SU-DHL-6 (cell line): ENCODE data around the gene MGMT.

Experiments
- H2AFZ ChIP-seq: fragments of 200-600 bp; sonication (generic); 2 replicates; pipeline ENCODE4 v1.6.1; 2014; ENCODE audit warnings: low read depth, mild to moderate bottlenecking, moderate library complexity, mixed read lengths, antibody characterized with exemption, low read length; ENCODE audit not compliant: severe bottlenecking
- H3F3A ChIP-seq: fragments of 200-600 bp; shearing (Covaris generic); 2 replicates; pipeline ENCODE4 v1.6.0; 2016; ENCODE audit warnings: antibody characterized with exemption, mild to moderate bottlenecking; ENCODE audit not compliant: insufficient read depth
- H3K27ac ChIP-seq: fragments of 200-600 bp; sonication (generic); 2 replicates; pipeline ENCODE4 v1.5.1; 2016; ENCODE audit warnings: low read depth, mild to moderate bottlenecking, low read length, moderate library complexity, mixed read lengths
- H3K27me3 ChIP-seq: fragments of 200-600 bp; sonication (generic), shearing (Covaris generic); 2 replicates; pipeline ENCODE4 v1.6.0; 2014; ENCODE audit warnings: mild to moderate bottlenecking, low read length
- H3K36me3 ChIP-seq: fragments of 200-600 bp; sonication (generic); 2 replicates; pipeline ENCODE4 v1.6.1; 2014; ENCODE audit warnings: mild to moderate bottlenecking, low read length, mixed read lengths
- H3K4me2 ChIP-seq: fragments of 300-600, 200-600 bp; shearing (Covaris generic), sonication (generic); 2 replicates; pipeline ENCODE4 v1.6.0; 2014; ENCODE audit warnings: low read length, low read depth, mild to moderate bottlenecking; ENCODE audit not compliant: poor library complexity, severe bottlenecking
- H3K4me3 ChIP-seq: fragments of 200-600 bp; sonication (generic); 2 replicates; pipeline ENCODE4 v1.5.1; 2014; ENCODE audit warnings: antibody characterized with exemption, low read length, mild to moderate bottlenecking, mixed read lengths; ENCODE audit not compliant: insufficient read depth, poor library complexity, severe bottlenecking
- H3K79me2 ChIP-seq: fragments of 200-600 bp; sonication (generic); 2 replicates; pipeline ENCODE4 v1.6.1; 2014; ENCODE audit warnings: mild to moderate bottlenecking, low read length, moderate library complexity; ENCODE audit not compliant: insufficient read depth
- H3K9ac ChIP-seq: fragments of 200-600 bp; sonication (generic); 2 replicates; pipeline ENCODE4 v1.7.0; 2014; ENCODE audit warnings: mild to moderate bottlenecking, low read length
- H3K9me2 ChIP-seq: fragments of 200-600 bp; sonication (generic); replicated peaks from 2 replicates; pipeline ENCODE4 v1.6.1; 2014; ENCODE audit warnings: low read length; ENCODE audit not compliant: insufficient read depth
- H3K9me3 ChIP-seq: fragments of 200-600 bp; sonication (generic); 2 replicates; pipeline ENCODE4 v1.6.1; 2014; ENCODE audit warnings: low read length, mixed read lengths; ENCODE audit not compliant: insufficient read depth
- H4K20me1 ChIP-seq: fragments of 200-600 bp; sonication (generic); 2 replicates; pipeline ENCODE4 v1.6.1; 2014; ENCODE audit warnings: low read depth, mild to moderate bottlenecking, antibody characterized with exemption, low read length, moderate library complexity, mixed read lengths
- CTCF ChIP-seq: fragments of 200-600 bp; sonication (generic); IDR thresholded peaks from one replicate; pipeline ENCODE4 v1.5.1; 2017; ENCODE audit warnings: antibody characterized with exemption, mild to moderate bottlenecking, low read length, moderate library complexity; ENCODE audit not compliant: insufficient read depth, poor library complexity, severe bottlenecking
- EZH2phosphoT487 ChIP-seq: fragments of 200-600 bp; sonication (generic), shearing (Covaris generic); conservative IDR thresholded peaks from 2 replicates; pipeline ENCODE4 v1.6.1; 2018; ENCODE audit warnings: mild to moderate bottlenecking, antibody characterized with exemption, low read length, moderate library complexity, mixed read lengths

MGMT gene

GRCh38 chr10:129532838-129533237 lies 65.8 kb downstream of the MGMT start:
- no peaks in the 10 kb centered on the region for H3K9me3 ChIP-seq
- no peaks in the 10 kb centered on the region for H3K27me3 ChIP-seq
- no peaks in the 10 kb centered on the region for H3F3A ChIP-seq
- no peaks in the 10 kb centered on the region for H3K79me2 ChIP-seq
- H3K4me3 ChIP-seq, result no peak overlapping the region
- no peak overlapping the region for H3K27ac ChIP-seq
- H3K4me2 ChIP-seq, result no peak overlapping the region
- no peaks in the 10 kb centered on the region for H3K9me2 ChIP-seq
- H3K36me3 ChIP-seq, result no peaks in the 10 kb centered on the region
- H2AFZ ChIP-seq, result no peak overlapping the region
- H3K9ac ChIP-seq, result no peak overlapping the region
- no peaks in the 10 kb centered on the region for H4K20me1 ChIP-seq
- TF ChIP-seq CTCF (no peak), EZH2phosphoT487 (no peak)

GRCh38 chr10:129533281-129533680 lies 66.2 kb downstream of the MGMT start:
- no peak overlapping the region for H3K4me3 ChIP-seq
- no peaks in the 10 kb centered on the region for H3K27me3 ChIP-seq
- H3K36me3 ChIP-seq, result no peaks in the 10 kb centered on the region
- no peak overlapping the region for H3K9ac ChIP-seq
- H3K27ac ChIP-seq, result no peak overlapping the region
- H3K4me2 ChIP-seq, result no peak overlapping the region
- no peaks in the 10 kb centered on the region for H3K9me3 ChIP-seq
- H2AFZ ChIP-seq, result no peak overlapping the region
- no peaks in the 10 kb centered on the region for H3F3A ChIP-seq
- no peaks in the 10 kb centered on the region for H4K20me1 ChIP-seq
- TF ChIP-seq EZH2phosphoT487 (no peak), CTCF (no peak)
- H3K79me2 ChIP-seq, result no peaks in the 10 kb centered on the region
- no peaks in the 10 kb centered on the region for H3K9me2 ChIP-seq

GRCh38 chr10:129534826-129535225 lies 67.8 kb downstream of the MGMT start:
- no peak for TF ChIP-seq CTCF
- TF ChIP-seq EZH2phosphoT487, result no peak
- no peak overlapping the region for H3K4me2 ChIP-seq

More at GRCh38 chr10:129534826-129535225, 67.8 kb downstream of the MGMT start:
- H3K79me2 ChIP-seq, result no peaks in the 10 kb centered on the region
- no peak overlapping the region for H3K4me3 ChIP-seq
- no peaks in the 10 kb centered on the region for H3F3A ChIP-seq
- no peaks in the 10 kb centered on the region for H3K9me2 ChIP-seq
- H4K20me1 ChIP-seq, result no peaks in the 10 kb centered on the region
- H3K36me3 ChIP-seq, result no peaks in the 10 kb centered on the region
- no peaks in the 10 kb centered on the region for H3K27me3 ChIP-seq
- no peak overlapping the region for H2AFZ ChIP-seq
- no peak overlapping the region for H3K27ac ChIP-seq
- no peaks in the 10 kb centered on the region for H3K9me3 ChIP-seq
- H3K9ac ChIP-seq, result no peak overlapping the region
